ENCODE data around the gene BACE2. TPM values are rescaled to one million over a fixed set of nuclear protein-coding genes. Genes with fewer than 3 reads are reported as not detected.
A peak's percentile ranks its signal among the peaks of the same experiment; 100 is the strongest.

Gene BACE2
- total and polyA plus RNA-seq, 12 donors = 4.5 to 36.5 (median 15.1) TPM

GRCh38 chr21:41133874-41134522, 34.0 kb upstream of the BACE2 start:
- no peak for DNase-seq
- no peak overlapping the region for H3K27ac ChIP-seq
- peaks cover 0 to 4% (median 0%) of the 10 kb centered on the region in 11 donors for H3K9me3 ChIP-seq
- no peak overlapping the region for H3K4me3 ChIP-seq
- peak in 8 of 9 donors; percentile 34 to 65 (median 56) for TF ChIP-seq CTCF (IDR thresholded peaks at IDR 0.05)
- peak in 2 of 8 donors; percentile 30 to 55 for ATAC-seq
- H3K4me1 ChIP-seq = no peaks in the 10 kb centered on the region
- no peaks in the 10 kb centered on the region for H3K36me3 ChIP-seq
- H3K27me3 ChIP-seq = peaks cover 0 to 27% (median 0%) of the 10 kb centered on the region in 7 donors
- WGBS, 2 donors = 50 to 52% methylated on average over 5 of the region's 5 CpGs
- intact Hi-C loops (cut with DNase I) = loop anchor here in 1 of 10 donors (5.0 kb wide), 1 partner anchor 992 kb away; no protein-coding TSS in a partner anchor

- ATAC-seq = no peak
These were observed 32.2 kb upstream of the BACE2 start for GRCh38 chr21:41135746-41136145.

GRCh38 chr21:41136286-41136685, 31.7 kb upstream of the BACE2 start:
- no peak overlapping the region for H3K4me3 ChIP-seq
- WGBS, 2 donors = 71 to 85% methylated on average over 6 of the region's 6 CpGs
- DNase-seq = no peak
- TF ChIP-seq CTCF (IDR thresholded peaks at IDR 0.05) = no peak
- H3K36me3 ChIP-seq = no peaks in the 10 kb centered on the region
- intact Hi-C loops (cut with DNase I) = no loop called here
- H3K27ac ChIP-seq = no peak overlapping the region
- no peak for ATAC-seq
- no peaks in the 10 kb centered on the region for H3K9me3 ChIP-seq
- peaks cover 0 to 27% (median 0%) of the 10 kb centered on the region in 7 donors for H3K27me3 ChIP-seq
- peaks cover 0 to 7% (median 0%) of the 10 kb centered on the region in 9 donors for H3K4me1 ChIP-seq

More at GRCh38 chr21:41135746-41136145, 32.2 kb upstream of the BACE2 start:
- no peak for TF ChIP-seq CTCF (IDR thresholded peaks at IDR 0.05)
- H3K27me3 ChIP-seq = peaks cover 0 to 27% (median 0%) of the 10 kb centered on the region in 7 donors
- intact Hi-C loops (cut with DNase I) = no loop called here
- no peak overlapping the region for H3K4me3 ChIP-seq
- WGBS, 2 donors = 68 to 70% methylated on average over 7 of the region's 7 CpGs
- H3K9me3 ChIP-seq = no peaks in the 10 kb centered on the region
- peaks cover 0 to 2% (median 0%) of the 10 kb centered on the region in 9 donors for H3K4me1 ChIP-seq
- H3K27ac ChIP-seq = no peak overlapping the region
- DNase-seq = no peak
- H3K36me3 ChIP-seq = no peaks in the 10 kb centered on the region

- Histone ChIP-seq H3K27me3 (peaks cover 0 to 27% (median 0%) of the 10 kb centered on the region in 7 donors), H3K36me3 (no peaks in the 10 kb centered on the region), H3K9me3 (no peaks in the 10 kb centered on the region), H3K4me3 (no peak overlapping the region), H3K27ac (no peak overlapping the region), H3K4me1 (peaks cover 0 to 17% (median 8%) of the 10 kb centered on the region in 9 donors)
- ATAC-seq (no peak), DNase-seq (no peak)
- intact Hi-C loops (cut with DNase I) = no loop called here
- no peak for TF ChIP-seq CTCF (IDR thresholded peaks at IDR 0.05)
- WGBS, 2 donors = 88% methylated on average over 8 of the region's 8 CpGs
These were observed 30.6 kb upstream of the BACE2 start for GRCh38 chr21:41137401-41137800.

Data from heart right ventricle (tissue), 16 donors.